ENCODE data around the gene GPR141. TPM values are rescaled to one million over a fixed set of nuclear protein-coding genes. Genes with fewer than 3 reads are reported as not detected.

Gene GPR141
- total RNA-seq, 1 donor from 2014 or later: not detected

GRCh38 chr7:37705976-37706375 lies 22.4 kb downstream of the GPR141 start:
- intact Hi-C loops (cut with DNase I): no loop called here

GRCh38 chr7:37706804-37707203 lies 23.2 kb downstream of the GPR141 start:
- Histone ChIP-seq H3K4me3 (no peak overlapping the region), H3K27ac (no peak overlapping the region), H3K4me1 (no peaks in the 10 kb centered on the region), H3K36me3 (no peaks in the 10 kb centered on the region), H3K27me3 (no peaks in the 10 kb centered on the region), H3K9me3 (no peaks in the 10 kb centered on the region)
- intact Hi-C loops (cut with DNase I): no loop called here
- no peak for DNase-seq (ENCODE audit: extremely low spot score in 2 of 2)
- TF ChIP-seq CTCF (IDR thresholded peaks at IDR 0.05): no peak
- no peak for TF ChIP-seq POLR2A (IDR thresholded peaks at IDR 0.05)
- no peak for TF ChIP-seq POLR2AphosphoS5 (IDR thresholded peaks at IDR 0.05; ENCODE audit: insufficient read depth in 1 of 2, low read depth in 1 of 2)

More at GRCh38 chr7:37705976-37706375, 22.4 kb downstream of the GPR141 start:
- H3K4me3 ChIP-seq: no peak overlapping the region
- H3K9me3 ChIP-seq: no peaks in the 10 kb centered on the region
- H3K4me1 ChIP-seq: no peaks in the 10 kb centered on the region
- TF ChIP-seq POLR2A (IDR thresholded peaks at IDR 0.05) (no peak), POLR2AphosphoS5 (IDR thresholded peaks at IDR 0.05; ENCODE audit: insufficient read depth in 1 of 2, low read depth in 1 of 2) (no peak), CTCF (IDR thresholded peaks at IDR 0.05) (no peak)
- no peaks in the 10 kb centered on the region for H3K27me3 ChIP-seq
- no peaks in the 10 kb centered on the region for H3K36me3 ChIP-seq
- DNase-seq (ENCODE audit: extremely low spot score in 2 of 2): no peak
- H3K27ac ChIP-seq: no peak overlapping the region

GRCh38 chr7:37707754-37708485 lies 24.4 kb downstream of the GPR141 start:
- Histone ChIP-seq H3K9me3 (no peaks in the 10 kb centered on the region), H3K4me1 (no peaks in the 10 kb centered on the region), H3K36me3 (no peaks in the 10 kb centered on the region), H3K27ac (no peak overlapping the region), H3K27me3 (no peaks in the 10 kb centered on the region), H3K4me3 (no peak overlapping the region)
- intact Hi-C loops (cut with DNase I): no loop called here
- TF ChIP-seq POLR2A (IDR thresholded peaks at IDR 0.05) (no peak), CTCF (IDR thresholded peaks at IDR 0.05) (no peak)
- no peak for DNase-seq (ENCODE audit: extremely low spot score in 2 of 2)

GRCh38 chr7:37709631-37710509 lies 26.3 kb downstream of the GPR141 start:
- Histone ChIP-seq H3K27me3 (no peaks in the 10 kb centered on the region), H3K4me1 (no peaks in the 10 kb centered on the region), H3K36me3 (no peaks in the 10 kb centered on the region), H3K27ac (no peak overlapping the region), H3K4me3 (no peak overlapping the region), H3K9me3 (no peaks in the 10 kb centered on the region)
- intact Hi-C loops (cut with DNase I): no loop called here
- TF ChIP-seq POLR2AphosphoS5 (IDR thresholded peaks at IDR 0.05; ENCODE audit: insufficient read depth in 1 of 2, low read depth in 1 of 2) (no peak), POLR2A (IDR thresholded peaks at IDR 0.05) (no peak), CTCF (IDR thresholded peaks at IDR 0.05) (no peak)
- no peak for DNase-seq (ENCODE audit: extremely low spot score in 2 of 2)

GRCh38 chr7:37713613-37714012 lies 30.0 kb downstream of the GPR141 start:
- intact Hi-C loops (cut with DNase I): no loop called here
- TF ChIP-seq POLR2A (IDR thresholded peaks at IDR 0.05) (no peak), CTCF (IDR thresholded peaks at IDR 0.05) (no peak), POLR2AphosphoS5 (IDR thresholded peaks at IDR 0.05; ENCODE audit: insufficient read depth in 1 of 2, low read depth in 1 of 2) (no peak)

More at GRCh38 chr7:37713613-37714012, 30.0 kb downstream of the GPR141 start:
- Histone ChIP-seq H3K4me3 (no peak overlapping the region), H3K9me3 (no peaks in the 10 kb centered on the region), H3K4me1 (no peaks in the 10 kb centered on the region), H3K27ac (no peak overlapping the region), H3K27me3 (no peaks in the 10 kb centered on the region), H3K36me3 (no peaks in the 10 kb centered on the region)
- DNase-seq (ENCODE audit: extremely low spot score in 2 of 2): no peak

All from vagina (tissue), 2 donors.